ENCODE results near the gene YWHAE. TPM values are rescaled to one million over a fixed set of nuclear protein-coding genes. Genes with fewer than 3 reads are reported as not detected.

Gene YWHAE
- total and polyA plus RNA-seq, 10 of the 15 experiments (the other 5 are each of a cell fraction or from before 2014, with no cell fraction given) = 189 to 651 (median 469) TPM

DNA sequence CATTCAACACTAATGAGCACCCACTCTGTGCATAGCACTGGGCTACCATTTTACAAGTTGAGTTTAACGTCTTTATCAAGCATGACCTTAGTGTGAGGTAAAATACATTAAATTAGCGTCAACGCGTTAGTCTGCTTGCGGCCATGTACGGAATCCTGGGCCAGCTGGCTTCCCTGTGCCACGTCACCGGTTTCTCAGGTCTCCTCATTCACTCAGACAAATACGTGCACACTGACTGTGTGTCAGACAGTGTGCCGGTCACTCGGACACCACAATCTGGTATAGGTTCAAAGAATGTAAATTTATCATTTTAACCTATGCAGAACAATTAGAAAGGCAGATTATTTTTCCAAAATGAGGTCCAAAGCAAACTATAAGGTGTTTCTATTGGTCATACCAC is 21.4 kb upstream of the YWHAE start:
- POLR2A ChIA-PET = no interaction called here
- FAIRE-seq = no peak
- no peaks in the 10 kb centered on the region for H3K27me3 ChIP-seq (replicated peaks in 1 of 2; ENCODE audit: control insufficient read depth in 2 of 2, insufficient read depth in 2 of 2, low read length in 1 of 2)
- no peak overlapping the region for H3K4me3 ChIP-seq
- no peaks in the 10 kb centered on the region for H3K4me1 ChIP-seq (ENCODE audit: control insufficient read depth, insufficient read depth, low read length)
- CTCF ChIA-PET = no interaction called here
- ATAC-seq = no peak
- 96% methylated on average over 11 of the region's 11 CpGs for WGBS (ENCODE audit: insufficient coverage, insufficient replicate concordance, low lambda C conversion rate, missing lambda C conversion rate)
- peaks cover 2 to 9% of the 10 kb centered on the region in 2 experiments for H3K36me3 ChIP-seq (ENCODE audit: control insufficient read depth in 2 of 2, insufficient read depth in 2 of 2, low read length in 1 of 2)
- no peak overlapping the region for H3K27ac ChIP-seq (ENCODE audit: control insufficient read depth, insufficient read depth)
- H4K20me1 ChIP-seq (ENCODE audit: control insufficient read depth, insufficient read depth) = no peaks in the 10 kb centered on the region
- BruUV-seq (replicated peaks) = no TSS peak
- DNase-seq (ENCODE audit: low read depth, low spot score) = no peak
- H3K9me3 ChIP-seq (replicated peaks; ENCODE audit: control insufficient read depth, insufficient read depth, low read length) = no peaks in the 10 kb centered on the region
- intact Hi-C loops (cut with micrococcal nuclease; ENCODE audit: unreplicated experiment) (no loop called here), in situ Hi-C loops (cut with MboI) (no loop called here)
- SMC1A ChIA-PET (ENCODE audit: uncharacterized antibody, unreplicated experiment) = no interaction called here
- no peak overlapping the region for H2AFZ ChIP-seq (ENCODE audit: control insufficient read depth, low read depth, low read length)
- H3K9ac ChIP-seq (ENCODE audit: control insufficient read depth, insufficient read depth, low read length) = no peak overlapping the region
- TF ChIP-seq NRF1 (conservative IDR thresholded peaks at IDR 0.05; ENCODE audit: low read depth, low read length) = no peak
- TF ChIP-seq CREB1 (IDR thresholded peaks at IDR 0.05; ENCODE audit: low read depth) = no peak
- no peak for TF ChIP-seq ESRRA (IDR thresholded peaks at IDR 0.05; ENCODE audit: low read length)
- no peak for TF ChIP-seq NR2C2 (IDR thresholded peaks at IDR 0.05; ENCODE audit: borderline replicate concordance, control insufficient read depth, insufficient read length, low read depth)
- H3K4me2 ChIP-seq (ENCODE audit: control insufficient read depth, insufficient read depth) = no peak overlapping the region
- RAD21 ChIA-PET (ENCODE audit: unreplicated experiment) = no interaction called here
- H3K79me2 ChIP-seq (ENCODE audit: control insufficient read depth, insufficient read depth, low read length) = peaks cover 1% of the 10 kb centered on the region; the same call in 1 of the 2 replicates

DNA sequence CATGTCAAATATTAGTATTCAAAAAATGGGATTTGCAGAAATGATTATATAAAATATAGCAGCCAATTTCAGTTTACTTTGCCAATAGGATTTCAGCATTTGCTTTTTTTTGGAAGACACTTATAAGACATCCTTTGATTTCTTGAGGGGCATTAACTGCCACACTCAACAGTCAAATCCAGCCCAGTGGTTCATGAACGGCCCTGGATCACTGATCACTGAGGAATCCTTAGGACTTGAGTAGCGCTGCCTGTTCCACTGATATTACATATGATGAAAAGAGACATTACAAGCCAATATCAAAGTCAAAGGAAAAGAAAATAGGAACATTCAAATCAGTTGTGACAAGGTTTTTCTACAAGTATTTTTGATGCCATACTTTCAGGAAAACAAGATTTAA is 21.0 kb upstream of the YWHAE start:
- no peak overlapping the region for H2AFZ ChIP-seq (ENCODE audit: control insufficient read depth, low read depth, low read length)
- in situ Hi-C loops (cut with MboI) (no loop called here), intact Hi-C loops (cut with micrococcal nuclease; ENCODE audit: unreplicated experiment) (no loop called here)
- H3K79me2 ChIP-seq (ENCODE audit: control insufficient read depth, insufficient read depth, low read length) = no peaks in the 10 kb centered on the region; the same call in 1 of the 2 replicates
- H3K27ac ChIP-seq (ENCODE audit: control insufficient read depth, insufficient read depth) = no peak overlapping the region
- no peak overlapping the region for H3K9ac ChIP-seq (ENCODE audit: control insufficient read depth, insufficient read depth, low read length)
- CTCF ChIA-PET = no interaction called here
- 98% methylated on average over 2 of the region's 2 CpGs for WGBS (ENCODE audit: insufficient coverage, insufficient replicate concordance, low lambda C conversion rate, missing lambda C conversion rate)
- no peak for FAIRE-seq
- TF ChIP-seq ZNF274 (IDR thresholded peaks at IDR 0.05; ENCODE audit: insufficient read depth, insufficient read length) (no peak), NFXL1 (IDR thresholded peaks at IDR 0.05; ENCODE audit: borderline replicate concordance) (no peak), CEBPB (IDR thresholded peaks at IDR 0.05; ENCODE audit: borderline replicate concordance in 1 of 2, low read depth in 2 of 2, low read length in 2 of 2) (no peak), KLF5 (IDR thresholded peaks at IDR 0.05; ENCODE audit: partially characterized antibody) (no peak), YBX1 (IDR thresholded peaks at IDR 0.05) (no peak), BRCA1 (IDR thresholded peaks at IDR 0.05; ENCODE audit: low read depth, low read length) (no peak), EGR1 (IDR thresholded peaks at IDR 0.05; ENCODE audit: borderline replicate concordance in 1 of 2, low read depth in 2 of 2, low read length in 2 of 2) (no peak), BHLHE40 (IDR thresholded peaks at IDR 0.05; ENCODE audit: borderline replicate concordance in 1 of 2, low read depth in 2 of 2, low read length in 1 of 2) (no peak), JUND (IDR thresholded peaks at IDR 0.05; ENCODE audit: low read depth, low read length) (no peak), EED (IDR thresholded peaks at IDR 0.05; ENCODE audit: low read depth) (no peak), EZH2 (IDR thresholded peaks at IDR 0.05; ENCODE audit: borderline replicate concordance, control insufficient read depth, low read depth, low read length) (no peak)
- no peaks in the 10 kb centered on the region for H3K4me1 ChIP-seq (ENCODE audit: control insufficient read depth, insufficient read depth, low read length)
- H3K27me3 ChIP-seq (replicated peaks in 1 of 2; ENCODE audit: control insufficient read depth in 2 of 2, insufficient read depth in 2 of 2, low read length in 1 of 2) = no peaks in the 10 kb centered on the region
- POLR2A ChIA-PET = no interaction called here
- BruUV-seq (replicated peaks) = no TSS peak
- SMC1A ChIA-PET (ENCODE audit: uncharacterized antibody, unreplicated experiment) = no interaction called here
- H3K36me3 ChIP-seq (ENCODE audit: control insufficient read depth in 2 of 2, insufficient read depth in 2 of 2, low read length in 1 of 2) = peaks cover 2 to 9% of the 10 kb centered on the region in 2 experiments; a peak in 3 of 4 replicates
- H3K4me3 ChIP-seq = no peak overlapping the region
- no peaks in the 10 kb centered on the region for H3K9me3 ChIP-seq (replicated peaks; ENCODE audit: control insufficient read depth, insufficient read depth, low read length)
- H3K4me2 ChIP-seq (ENCODE audit: control insufficient read depth, insufficient read depth) = no peak overlapping the region
- ATAC-seq = no peak
- no peak for DNase-seq (ENCODE audit: low read depth, low spot score)
- no peaks in the 10 kb centered on the region for H4K20me1 ChIP-seq (ENCODE audit: control insufficient read depth, insufficient read depth)
- RAD21 ChIA-PET (ENCODE audit: unreplicated experiment) = no interaction called here

Data from GM12878 (cell line).